ENCODE data around the gene EMX1. TPM values are rescaled to one million over a fixed set of nuclear protein-coding genes. Genes with fewer than 3 reads are reported as not detected.
A peak's percentile ranks its signal among the peaks of the same experiment; 100 is the strongest.

EMX1 gene
- total and polyA plus RNA-seq, 2 of the 13 experiments (the other 11 are each of a cell fraction or from before 2014, with no cell fraction given): 0.62 to 4.9 TPM

- TF ChIP-seq ZC3H13 (CRISPR knock-in tag; IDR thresholded peaks at IDR 0.05) (peak; percentile 92), POLR2A (IDR thresholded peaks at IDR 0.05; ENCODE audit: insufficient read depth in 1 of 2, low read depth in 2 of 2, low read length in 2 of 2) (peak; percentile 66 to 85), ZNF225 (CRISPR knock-in tag; IDR thresholded peaks at IDR 0.05) (peak; percentile 12; the same call in 1 of the 2 replicates), ZNF552 (CRISPR knock-in tag; IDR thresholded peaks at IDR 0.05; ENCODE audit: borderline replicate concordance) (0 out of 2 replicates have a peak, but pooled peaks have one; percentile 5), RORA (CRISPR knock-in tag; IDR thresholded peaks at IDR 0.05) (no peak), TCF7 (IDR thresholded peaks at IDR 0.05; ENCODE audit: low read depth) (no peak), ZNF775 (CRISPR knock-in tag; IDR thresholded peaks at IDR 0.05; ENCODE audit: borderline replicate concordance) (no peak; the same call in 1 of the 2 replicates), CTCF (CRISPR knock-in tag; IDR thresholded peaks at IDR 0.05) (peak; percentile 16; the same call in 1 of the 2 replicates), ATF3 (CRISPR knock-in tag; IDR thresholded peaks at IDR 0.05) (no peak), ZNF672 (CRISPR knock-in tag; IDR thresholded peaks at IDR 0.05) (0 out of 2 replicates have a peak, but pooled peaks have one; percentile 35), GABPA (IDR thresholded peaks at IDR 0.05; ENCODE audit: low read depth, low read length) (no peak), GABPA (CRISPR knock-in tag; IDR thresholded peaks at IDR 0.05; ENCODE audit: low read depth) (no peak), IRF1 (CRISPR knock-in tag; IDR thresholded peaks at IDR 0.05; ENCODE audit: low read depth) (peak; percentile 47; the same call in 1 of the 2 replicates), ZNF674 (CRISPR knock-in tag; IDR thresholded peaks at IDR 0.05; ENCODE audit: low read depth) (no peak), IKZF4 (CRISPR knock-in tag; IDR thresholded peaks at IDR 0.05; ENCODE audit: borderline replicate concordance, low read depth, not compliant biosample characterization) (peak; percentile 36), ZFP36L2 (CRISPR knock-in tag; IDR thresholded peaks at IDR 0.05) (0 out of 2 replicates have a peak, but pooled peaks have one; percentile 33), SP5 (CRISPR knock-in tag; IDR thresholded peaks at IDR 0.05; ENCODE audit: borderline replicate concordance, low read depth) (peak; percentile 89), ESRRA (CRISPR knock-in tag; IDR thresholded peaks at IDR 0.05; ENCODE audit: low read depth) (0 out of 2 replicates have a peak, but pooled peaks have one; percentile 32), NRL (CRISPR knock-in tag; IDR thresholded peaks at IDR 0.05; ENCODE audit: borderline replicate concordance) (no peak), SATB2 (CRISPR knock-in tag; IDR thresholded peaks at IDR 0.05) (no peak), ZNF354B (CRISPR knock-in tag; IDR thresholded peaks at IDR 0.05) (no peak), ARNT (IDR thresholded peaks at IDR 0.05) (no peak), JARID2 (CRISPR knock-in tag; IDR thresholded peaks at IDR 0.05; ENCODE audit: insufficient replicate concordance) (no peak), RNF2 (conservative IDR thresholded peaks at IDR 0.05; ENCODE audit: low read depth) (peak; percentile 55; the same call in 1 of the 2 replicates), ZNF747 (CRISPR knock-in tag; IDR thresholded peaks at IDR 0.05; ENCODE audit: borderline replicate concordance) (no peak), NFE2L2 (IDR thresholded peaks at IDR 0.05; ENCODE audit: low read length) (no peak), STAT6 (CRISPR knock-in tag; IDR thresholded peaks at IDR 0.05; ENCODE audit: borderline replicate concordance) (no peak)
These were observed 30.1 kb upstream of the EMX1 start, which contains the start of gene SPR (continued) for GRCh38 chr2:72887032-72887739.

Measured in HepG2 (cell line).